GM12874 (cell line): ENCODE results near the gene NUDT9.

Source experiments
- TF ChIP-seq, protein P1 (sequence below): IDR thresholded peaks from 2 replicates; pipeline ENCODE4 v1.5.1; 2011; ENCODE audit warnings: low read depth, mild to moderate bottlenecking, control low read depth, low read length, moderate library complexity; ENCODE audit not compliant: insufficient read depth

NUDT9 gene, protein sequence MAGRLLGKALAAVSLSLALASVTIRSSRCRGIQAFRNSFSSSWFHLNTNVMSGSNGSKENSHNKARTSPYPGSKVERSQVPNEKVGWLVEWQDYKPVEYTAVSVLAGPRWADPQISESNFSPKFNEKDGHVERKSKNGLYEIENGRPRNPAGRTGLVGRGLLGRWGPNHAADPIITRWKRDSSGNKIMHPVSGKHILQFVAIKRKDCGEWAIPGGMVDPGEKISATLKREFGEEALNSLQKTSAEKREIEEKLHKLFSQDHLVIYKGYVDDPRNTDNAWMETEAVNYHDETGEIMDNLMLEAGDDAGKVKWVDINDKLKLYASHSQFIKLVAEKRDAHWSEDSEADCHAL

DNA sequence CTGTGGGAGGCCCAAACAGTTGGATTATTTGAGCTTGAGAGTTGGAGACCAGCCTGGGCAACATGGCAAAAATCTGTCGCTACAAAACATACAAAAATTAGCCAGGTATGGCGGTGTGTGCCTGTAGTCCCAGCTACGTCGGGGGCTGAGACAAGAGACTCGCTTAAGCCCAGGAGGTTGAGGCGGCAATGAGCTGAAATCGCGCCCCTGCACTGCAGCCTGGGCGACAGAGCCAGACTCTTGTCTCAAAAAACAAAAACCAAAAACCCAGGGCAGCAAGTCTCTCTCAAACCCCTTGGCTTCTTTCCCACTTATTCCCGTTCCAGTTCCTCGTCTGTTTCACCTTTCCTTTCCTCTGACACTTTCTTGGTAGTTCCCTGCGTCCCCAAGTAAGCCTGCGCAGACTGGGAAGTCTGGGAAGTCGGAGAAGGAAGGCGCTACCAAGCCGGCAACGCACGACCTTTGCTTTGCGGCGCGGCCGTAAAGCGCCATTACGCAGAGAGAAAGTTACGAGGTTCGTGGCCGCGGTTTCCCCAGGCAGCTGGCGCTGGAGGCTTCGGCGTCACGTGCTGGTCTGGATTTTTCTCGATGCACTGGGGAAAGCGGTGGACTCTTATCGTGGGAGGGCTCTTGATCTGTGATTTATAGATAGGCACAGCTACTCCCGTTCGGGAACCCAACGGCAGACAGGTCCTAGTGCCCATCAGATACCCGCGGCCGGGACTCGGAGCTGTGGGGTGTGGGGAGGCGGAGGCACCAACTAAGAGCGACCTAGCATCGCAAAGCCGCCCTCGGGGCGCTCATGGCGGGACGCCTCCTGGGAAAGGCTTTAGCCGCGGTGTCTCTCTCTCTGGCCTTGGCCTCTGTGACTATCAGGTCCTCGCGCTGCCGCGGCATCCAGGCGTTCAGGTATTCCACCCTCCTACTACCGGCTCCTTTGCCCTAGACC lies at the start of gene NUDT9:
TSS of gene NUDT9 (plus strand) at position 470 of the 949 bp plus-strand sequence. CDS start at position 803, 333 bp downstream.
- TF ChIP-seq, protein P1, sequence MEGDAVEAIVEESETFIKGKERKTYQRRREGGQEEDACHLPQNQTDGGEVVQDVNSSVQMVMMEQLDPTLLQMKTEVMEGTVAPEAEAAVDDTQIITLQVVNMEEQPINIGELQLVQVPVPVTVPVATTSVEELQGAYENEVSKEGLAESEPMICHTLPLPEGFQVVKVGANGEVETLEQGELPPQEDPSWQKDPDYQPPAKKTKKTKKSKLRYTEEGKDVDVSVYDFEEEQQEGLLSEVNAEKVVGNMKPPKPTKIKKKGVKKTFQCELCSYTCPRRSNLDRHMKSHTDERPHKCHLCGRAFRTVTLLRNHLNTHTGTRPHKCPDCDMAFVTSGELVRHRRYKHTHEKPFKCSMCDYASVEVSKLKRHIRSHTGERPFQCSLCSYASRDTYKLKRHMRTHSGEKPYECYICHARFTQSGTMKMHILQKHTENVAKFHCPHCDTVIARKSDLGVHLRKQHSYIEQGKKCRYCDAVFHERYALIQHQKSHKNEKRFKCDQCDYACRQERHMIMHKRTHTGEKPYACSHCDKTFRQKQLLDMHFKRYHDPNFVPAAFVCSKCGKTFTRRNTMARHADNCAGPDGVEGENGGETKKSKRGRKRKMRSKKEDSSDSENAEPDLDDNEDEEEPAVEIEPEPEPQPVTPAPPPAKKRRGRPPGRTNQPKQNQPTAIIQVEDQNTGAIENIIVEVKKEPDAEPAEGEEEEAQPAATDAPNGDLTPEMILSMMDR: no peak

GRCh38 chr4:87375719-87376291 lies 46.6 kb upstream of the NUDT9 start:
- TF ChIP-seq, protein P1: peak; percentile 64

- TF ChIP-seq, protein P1: no peak
Measured at GRCh38 chr4:87377816-87378215, 44.6 kb upstream of the NUDT9 start.

DNA sequence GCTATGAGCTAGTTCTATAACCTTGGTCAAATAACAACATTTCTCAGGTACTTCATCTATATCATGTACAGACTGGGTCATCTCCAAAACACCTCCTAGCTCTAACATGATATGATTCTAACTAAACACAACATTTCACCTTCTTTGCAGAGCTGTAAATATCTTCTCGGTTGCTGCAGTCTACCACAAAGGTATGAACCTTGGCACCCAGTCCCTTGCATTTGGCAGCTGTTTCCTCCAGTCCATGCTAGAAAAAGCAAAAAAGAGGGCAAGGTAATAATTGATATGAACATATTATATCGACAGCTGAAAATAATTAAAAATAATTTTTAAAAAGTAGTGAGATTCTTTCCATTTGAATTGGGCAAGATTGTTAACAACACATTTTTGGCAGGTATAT lies 40.3 kb upstream of the NUDT9 start:
- TF ChIP-seq, protein P1: no peak

GRCh38 chr4:87382931-87383330 lies 39.4 kb upstream of the NUDT9 start:
- TF ChIP-seq, protein P1: no peak

GRCh38 chr4:87387237-87387636 lies 35.1 kb upstream of the NUDT9 start:
- TF ChIP-seq, protein P1: no peak

DNA sequence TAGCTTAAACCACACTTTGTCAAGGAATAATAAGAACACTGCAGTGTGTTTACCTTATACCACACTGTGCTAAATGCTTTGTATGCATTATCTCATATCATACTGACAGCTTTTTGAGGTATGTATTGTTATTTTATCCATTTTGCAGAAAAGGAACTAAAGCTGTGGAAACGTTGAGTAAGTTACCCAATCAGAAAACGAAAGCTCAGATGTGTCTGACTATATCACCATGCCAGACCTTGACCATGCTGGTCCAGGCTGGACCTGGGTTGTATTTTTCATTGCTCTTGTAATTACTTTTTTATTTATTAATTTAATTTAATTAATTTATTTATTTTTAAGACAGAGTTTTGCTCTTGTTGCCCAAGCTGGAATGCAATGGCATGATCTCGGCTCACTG lies 33.5 kb upstream of the NUDT9 start:
- TF ChIP-seq, protein P1: no peak
